Suprapubic skin (tissue), 4 donors: ENCODE measurements around the gene TMEM18. TPM values are rescaled to one million over a fixed set of nuclear protein-coding genes. Genes with fewer than 3 reads are reported as not detected.
A peak's percentile ranks its signal among the peaks of the same experiment; 100 is the strongest.

Experiments used
- DNase-seq, 2 donors: peaks; one replicate each; pipeline ENCODE4 v3.0.0-alpha.2; 2019; ENCODE audit warnings: low spot score in 2 of 2
- H3K27ac ChIP-seq: fragments of 200-600 bp; sonication (generic); one replicate; pipeline ENCODE4 v1.5.1; 2019
- H3K27me3 ChIP-seq: fragments of 200-600 bp; sonication (generic); one replicate; pipeline ENCODE4 v1.5.1; 2019
- H3K36me3 ChIP-seq: fragments of 200-600 bp; sonication (generic); one replicate; pipeline ENCODE4 v1.5.1; 2019
- H3K4me1 ChIP-seq: fragments of 200-600 bp; sonication (generic); one replicate; pipeline ENCODE4 v1.5.1; 2019
- H3K4me3 ChIP-seq: fragments of 200-600 bp; sonication (generic); one replicate; pipeline ENCODE4 v1.5.1; 2019; ENCODE audit warnings: mild to moderate bottlenecking
- H3K9me3 ChIP-seq: fragments of 200-600 bp; sonication (generic); one replicate; pipeline ENCODE4 v1.5.1; 2019
- EP300 ChIP-seq: sonication (generic); formaldehyde crosslinking; IDR thresholded peaks from one replicate; pipeline ENCODE4 v1.6.1; 2017; ENCODE audit warnings: antibody characterized with exemption
- POLR2A ChIP-seq, 2 donors: fragments of 450-650 bp; IDR thresholded peaks; one replicate each; pipeline ENCODE4 v1.6.1; 2017; ENCODE audit warnings: antibody characterized with exemption in 2 of 2, mild to moderate bottlenecking in 2 of 2, moderate library complexity in 2 of 2
- POLR2AphosphoS5 ChIP-seq, 3 donors: sonication (generic); formaldehyde crosslinking; IDR thresholded peaks; one replicate each; pipeline ENCODE4 v1.6.1; 2017; ENCODE audit warnings: antibody characterized with exemption in 3 of 3
- WGBS: methylation state at CpG from one replicate; pipeline ENCODE4 v1.1.5; 2018; 5-methylcytosine and 5-hydroxymethylcytosine counted together
- total RNA-seq, 4 donors: library from RNA; depleted of rRNA; stranded (reverse); fragments of >200 nt; gene quantifications; one replicate each; pipeline ENCODE4 v1.1.0, GENCODE V29; 2016
- TF ChIP-seq, protein P1 (sequence below), 2 donors: fragments of 200-600 bp in 1 of 2; fragments of 450-650 bp in 1 of 2; sonication (generic) in 1 of 2; IDR thresholded peaks; one replicate each; pipeline ENCODE4 v1.5.1; 2016 to 2019; ENCODE audit warnings: antibody characterized with exemption in 2 of 2, mild to moderate bottlenecking in 1 of 2, moderate library complexity in 1 of 2

TMEM18 gene
- total RNA-seq, 4 donors from 2014 or later = 20.4 to 24.6 (median 22.0) TPM

DNA sequence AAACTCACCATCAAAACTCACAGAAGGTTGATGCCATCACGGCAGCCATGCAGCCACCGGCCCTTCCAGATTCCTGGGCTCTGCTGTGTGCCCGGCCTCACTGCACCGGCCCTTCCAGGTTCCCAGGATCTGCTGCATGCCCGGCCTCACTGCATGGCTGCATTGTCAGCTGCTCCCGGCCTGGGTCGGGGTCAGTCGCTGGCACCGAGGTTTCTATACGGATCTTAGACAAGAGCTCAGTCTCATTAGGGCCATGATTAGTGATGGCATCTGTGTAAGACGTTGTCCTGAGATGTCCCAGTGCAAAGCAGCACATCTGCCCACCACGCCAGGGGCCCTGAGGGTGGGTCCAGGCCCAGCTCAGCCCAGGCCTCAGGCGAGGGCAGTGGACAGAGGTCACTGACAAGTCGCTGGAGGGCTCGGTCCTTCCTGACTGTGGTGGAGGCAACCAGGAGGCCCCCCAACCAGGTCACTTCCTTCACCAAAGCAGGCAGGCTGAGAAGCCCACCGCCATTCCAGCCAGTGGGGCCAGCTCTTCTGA is 29.4 kb downstream of the TMEM18 start:
- 87% methylated on average over 9 of the region's 16 CpGs for WGBS
- DNase-seq = peak in 1 of 2 donors; percentile 65
- Histone ChIP-seq H3K4me3 (no peak overlapping the region), H3K9me3 (no peaks in the 10 kb centered on the region), H3K4me1 (peaks cover 3% of the 10 kb centered on the region), H3K27me3 (peaks cover 14% of the 10 kb centered on the region), H3K36me3 (no peaks in the 10 kb centered on the region), H3K27ac (no peak overlapping the region)
- TF ChIP-seq, protein P1, sequence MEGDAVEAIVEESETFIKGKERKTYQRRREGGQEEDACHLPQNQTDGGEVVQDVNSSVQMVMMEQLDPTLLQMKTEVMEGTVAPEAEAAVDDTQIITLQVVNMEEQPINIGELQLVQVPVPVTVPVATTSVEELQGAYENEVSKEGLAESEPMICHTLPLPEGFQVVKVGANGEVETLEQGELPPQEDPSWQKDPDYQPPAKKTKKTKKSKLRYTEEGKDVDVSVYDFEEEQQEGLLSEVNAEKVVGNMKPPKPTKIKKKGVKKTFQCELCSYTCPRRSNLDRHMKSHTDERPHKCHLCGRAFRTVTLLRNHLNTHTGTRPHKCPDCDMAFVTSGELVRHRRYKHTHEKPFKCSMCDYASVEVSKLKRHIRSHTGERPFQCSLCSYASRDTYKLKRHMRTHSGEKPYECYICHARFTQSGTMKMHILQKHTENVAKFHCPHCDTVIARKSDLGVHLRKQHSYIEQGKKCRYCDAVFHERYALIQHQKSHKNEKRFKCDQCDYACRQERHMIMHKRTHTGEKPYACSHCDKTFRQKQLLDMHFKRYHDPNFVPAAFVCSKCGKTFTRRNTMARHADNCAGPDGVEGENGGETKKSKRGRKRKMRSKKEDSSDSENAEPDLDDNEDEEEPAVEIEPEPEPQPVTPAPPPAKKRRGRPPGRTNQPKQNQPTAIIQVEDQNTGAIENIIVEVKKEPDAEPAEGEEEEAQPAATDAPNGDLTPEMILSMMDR (IDR thresholded peaks at IDR 0.05) = no peak
- TF ChIP-seq POLR2AphosphoS5 (IDR thresholded peaks at IDR 0.05) (no peak), POLR2A (IDR thresholded peaks at IDR 0.05) (no peak), EP300 (no peak)

DNA sequence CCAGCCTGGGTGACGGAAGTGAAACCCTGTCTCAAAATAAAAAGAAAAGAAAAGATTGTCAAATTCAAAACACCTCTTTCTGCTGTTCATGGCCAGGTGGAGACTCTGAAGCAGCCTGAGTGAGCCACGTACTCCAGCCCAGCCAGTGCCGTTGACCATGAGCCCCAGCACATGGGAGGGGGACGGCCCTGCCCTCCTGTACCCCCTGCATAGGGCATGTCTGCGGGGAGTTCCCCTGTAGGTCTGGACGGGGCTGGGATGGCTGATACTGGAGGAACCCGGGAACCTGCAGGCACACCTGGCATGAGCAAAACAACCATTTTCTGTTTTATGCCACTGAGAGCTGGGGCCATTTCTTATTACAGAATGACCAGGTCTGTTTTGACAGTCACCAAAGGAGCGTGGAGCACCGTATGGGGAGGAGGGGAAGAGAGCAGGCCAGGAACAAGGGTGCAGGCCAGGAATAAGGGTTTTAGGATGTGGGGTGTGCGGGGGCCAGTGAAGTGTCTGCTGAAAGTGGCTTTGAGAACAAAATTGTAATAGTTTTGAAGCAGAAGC is 30.1 kb downstream of the TMEM18 start:
- WGBS = 88% methylated on average over 10 of the region's 10 CpGs
- no peaks in the 10 kb centered on the region for H3K9me3 ChIP-seq
- peak in 1 of 2 donors; percentile 55 for DNase-seq

DNA sequence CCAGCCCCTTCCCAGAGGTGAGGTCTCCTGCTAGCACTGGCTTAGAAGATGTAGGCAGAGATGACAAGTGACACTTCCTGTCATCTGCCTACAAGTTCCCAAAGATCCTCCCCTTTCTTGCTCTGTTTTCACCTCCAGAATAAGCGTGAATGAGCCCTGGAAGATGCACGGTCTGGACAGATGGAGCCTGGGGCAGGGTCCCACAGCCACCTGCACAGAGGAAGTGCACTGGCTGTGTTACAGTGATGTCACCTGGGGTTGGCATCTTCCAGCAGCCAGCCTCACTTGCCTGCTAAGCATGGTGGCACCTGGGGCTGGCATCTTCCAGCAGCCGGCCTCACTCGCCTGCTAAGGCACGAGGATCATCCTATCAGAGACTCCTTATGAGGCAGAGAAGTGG is 32.3 kb downstream of the TMEM18 start:
- Histone ChIP-seq H3K27ac (no peak overlapping the region), H3K27me3 (peaks cover 14% of the 10 kb centered on the region), H3K9me3 (no peaks in the 10 kb centered on the region), H3K4me3 (no peak overlapping the region), H3K4me1 (no peaks in the 10 kb centered on the region), H3K36me3 (no peaks in the 10 kb centered on the region)
- 67% methylated on average over 4 of the region's 5 CpGs for WGBS
- TF ChIP-seq POLR2AphosphoS5 (IDR thresholded peaks at IDR 0.05) (no peak), EP300 (no peak), POLR2A (IDR thresholded peaks at IDR 0.05) (no peak)
- TF ChIP-seq, protein P1 (IDR thresholded peaks at IDR 0.05) = no peak
- peak in 1 of 2 donors; percentile 62 for DNase-seq

More for the DNA sequence above, 30.1 kb downstream of the TMEM18 start:
- TF ChIP-seq EP300 (no peak), POLR2A (IDR thresholded peaks at IDR 0.05) (no peak), POLR2AphosphoS5 (IDR thresholded peaks at IDR 0.05) (no peak)
- TF ChIP-seq, protein P1 (IDR thresholded peaks at IDR 0.05) = no peak
- Histone ChIP-seq H3K27me3 (peaks cover 14% of the 10 kb centered on the region), H3K4me1 (peaks cover 3% of the 10 kb centered on the region), H3K36me3 (no peaks in the 10 kb centered on the region), H3K27ac (no peak overlapping the region), H3K4me3 (no peak overlapping the region)

DNA sequence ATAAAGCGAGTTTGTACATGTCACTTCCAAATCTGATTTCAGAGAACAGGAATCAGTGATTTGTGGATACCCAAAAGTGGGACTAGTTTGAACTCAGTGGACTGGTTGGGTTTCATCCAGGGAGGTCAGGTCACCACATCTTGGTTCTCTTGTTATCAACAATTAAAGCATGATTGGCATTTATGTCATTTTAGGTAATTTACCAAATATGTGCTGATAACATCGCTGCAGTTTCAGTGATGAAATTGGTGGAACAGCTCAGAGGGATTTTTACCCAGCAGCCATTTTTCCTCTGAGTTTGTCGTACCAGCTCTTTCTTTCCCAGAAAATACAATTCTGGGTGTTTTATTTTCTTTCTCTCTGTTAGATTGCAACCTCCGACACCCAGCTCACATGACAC is 33.4 kb downstream of the TMEM18 start:
- H3K27ac ChIP-seq = no peak overlapping the region
- no peak overlapping the region for H3K4me3 ChIP-seq
- H3K4me1 ChIP-seq = no peaks in the 10 kb centered on the region
- H3K9me3 ChIP-seq = no peaks in the 10 kb centered on the region
- DNase-seq = no peak
- WGBS = 67% methylated on average over 4 of the region's 4 CpGs
- H3K27me3 ChIP-seq = peaks cover 14% of the 10 kb centered on the region
- TF ChIP-seq, protein P1 (IDR thresholded peaks at IDR 0.05) = no peak
- TF ChIP-seq POLR2A (IDR thresholded peaks at IDR 0.05) = no peak
- H3K36me3 ChIP-seq = no peaks in the 10 kb centered on the region

DNA sequence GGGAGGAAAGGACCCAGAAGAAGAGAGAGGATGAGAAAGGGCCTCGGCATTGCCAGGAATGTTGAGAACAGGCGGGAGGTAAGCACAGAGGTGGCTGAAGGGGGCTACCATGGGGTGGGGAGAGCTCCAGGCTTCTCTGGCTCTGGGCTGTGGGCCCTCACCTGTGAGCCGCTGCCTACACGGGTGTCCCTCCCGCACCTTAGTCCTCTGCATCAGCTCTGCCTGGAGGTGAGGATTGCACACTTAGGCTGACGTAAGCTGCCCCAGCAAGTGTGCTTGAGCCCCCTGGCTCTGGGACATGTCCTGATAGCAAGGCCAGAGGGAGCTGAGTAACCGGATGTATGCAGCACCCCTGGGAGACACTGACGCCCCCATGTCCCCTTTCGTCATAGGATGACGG is 33.9 kb downstream of the TMEM18 start:
- H3K27ac ChIP-seq = no peak overlapping the region
- TF ChIP-seq, protein P1 (IDR thresholded peaks at IDR 0.05) = no peak
- no peak for TF ChIP-seq POLR2AphosphoS5 (IDR thresholded peaks at IDR 0.05)
- 69% methylated on average over 10 of the region's 10 CpGs for WGBS
- H3K36me3 ChIP-seq = no peaks in the 10 kb centered on the region
- H3K4me1 ChIP-seq = no peaks in the 10 kb centered on the region
- no peaks in the 10 kb centered on the region for H3K9me3 ChIP-seq
- peaks cover 14% of the 10 kb centered on the region for H3K27me3 ChIP-seq
- DNase-seq = peak in 1 of 2 donors; percentile 48
- no peak overlapping the region for H3K4me3 ChIP-seq
